ENCODE measurements around the gene MYOM1. TPM values are rescaled to one million over a fixed set of nuclear protein-coding genes. Genes with fewer than 3 reads are reported as not detected.

MYOM1 gene
- total RNA-seq, 1 donor from 2014 or later = 4.9 TPM

- no peaks in the 10 kb centered on the region for H3K27me3 Mint-ChIP-seq
- H3K4me1 Mint-ChIP-seq = peaks cover 82% of the 10 kb centered on the region
- peak overlapping the region; percentile 39 for H3K4me3 Mint-ChIP-seq
- ChIA-PET CTCF (interaction anchor here (2.5 kb wide), 1 partner anchor 401 kb away, joined by 6 read pairs; no protein-coding TSS in a partner anchor), POLR2A (interaction anchor here (0.6 to 2.3 kb wide), 2 partner anchors 17 to 18 kb away, joined by 4 to 6 read pairs; partner anchors contain the start of gene MYL12A)
- no peak for DNase-seq
- intact Hi-C loops (cut with micrococcal nuclease) = no loop called here
- H3K9me3 Mint-ChIP-seq = no peaks in the 10 kb centered on the region
- peak overlapping the region; percentile 42 for H3K27ac Mint-ChIP-seq
- TF ChIP-seq CTCF (IDR thresholded peaks at IDR 0.05) = no peak
- no peak for ATAC-seq (ENCODE audit: low read depth)
- H3K36me3 Mint-ChIP-seq (ENCODE audit: low read depth) = peaks cover 13% of the 10 kb centered on the region
These were observed 45.8 kb upstream of the MYOM1 start for GRCh38 chr18:3265564-3266033.

GRCh38 chr18:3264362-3264761, 44.6 kb upstream of the MYOM1 start:
- no peak for TF ChIP-seq CTCF (IDR thresholded peaks at IDR 0.05)
- Mint-ChIP-seq H3K9me3 (no peaks in the 10 kb centered on the region), H3K27ac (peak overlapping the region; percentile 8), H3K4me1 (peaks cover 80% of the 10 kb centered on the region), H3K27me3 (no peaks in the 10 kb centered on the region), H3K4me3 (peak overlapping the region; percentile 6), H3K36me3 (ENCODE audit: low read depth) (peaks cover 13% of the 10 kb centered on the region)
- intact Hi-C loops (cut with micrococcal nuclease) = loop anchor here (5.0 kb wide), 3 partner anchors 138 to 692 kb away; partner anchors contain the start of genes METTL4, NDC80 and TGIF1
- ChIA-PET CTCF (interaction anchor here (1.8 kb wide), 1 partner anchor 33 kb away, joined by 5 read pairs; no protein-coding TSS in a partner anchor), POLR2A (interaction anchor here (2.8 to 5.7 kb wide), 2 partner anchors 14 to 15 kb away, joined by 7 to 166 read pairs; partner anchors contain the start of gene MYL12A)
- ATAC-seq (ENCODE audit: low read depth) (no peak), DNase-seq (no peak)

GRCh38 chr18:3263132-3263700, 43.4 kb upstream of the MYOM1 start:
- Mint-ChIP-seq H3K27ac (peak overlapping the region; percentile 74), H3K36me3 (ENCODE audit: low read depth) (peaks cover 21% of the 10 kb centered on the region), H3K4me1 (peaks cover 78% of the 10 kb centered on the region), H3K9me3 (no peaks in the 10 kb centered on the region), H3K27me3 (no peaks in the 10 kb centered on the region), H3K4me3 (peak overlapping the region; percentile 94)
- CTCF ChIA-PET = interaction anchor here (1.4 to 1.8 kb wide), 2 partner anchors 17 to 34 kb away, joined by 5 to 6 read pairs; no protein-coding TSS in a partner anchor
- POLR2A ChIA-PET = interaction anchor here (2.8 to 5.7 kb wide), 2 partner anchors 14 to 15 kb away, joined by 7 to 166 read pairs; partner anchors contain the start of gene MYL12A
- intact Hi-C loops (cut with micrococcal nuclease) = loop anchor here (1.0 to 5.0 kb wide), 5 partner anchors 9 to 691 kb away; partner anchors contain the start of genes METTL4, NDC80 and TGIF1
- ATAC-seq (ENCODE audit: low read depth) (no peak), DNase-seq (no peak)
- no peak for TF ChIP-seq CTCF (IDR thresholded peaks at IDR 0.05)

GRCh38 chr18:3262234-3263131, 42.7 kb upstream of the MYOM1 start:
- no peaks in the 10 kb centered on the region for H3K27me3 Mint-ChIP-seq
- TF ChIP-seq CTCF (IDR thresholded peaks at IDR 0.05) = no peak
- ATAC-seq (ENCODE audit: low read depth) = peak; percentile 10
- no peaks in the 10 kb centered on the region for H3K9me3 Mint-ChIP-seq
- peak overlapping the region; percentile 94 for H3K4me3 Mint-ChIP-seq
- peaks cover 80% of the 10 kb centered on the region for H3K4me1 Mint-ChIP-seq
- H3K27ac Mint-ChIP-seq = peak overlapping the region; percentile 97
- POLR2A ChIA-PET = interaction anchor here (0.6 to 5.7 kb wide), 20 partner anchors 8 to 604 kb away, joined by 3 to 166 read pairs (median 4); partner anchors contain the start of gene MYL12A
- DNase-seq = peak; percentile 39
- CTCF ChIA-PET = interaction anchor here (1.4 to 1.8 kb wide), 3 partner anchors 16 to 35 kb away, joined by 5 to 11 read pairs (median 6); partner anchors contain the start of gene MYL12A
- intact Hi-C loops (cut with micrococcal nuclease) = loop anchor here (1.0 to 5.0 kb wide), 5 partner anchors 10 to 690 kb away; partner anchors contain the start of genes METTL4, NDC80 and TGIF1
- H3K36me3 Mint-ChIP-seq (ENCODE audit: low read depth) = peaks cover 28% of the 10 kb centered on the region
